GM12891 (cell line): ENCODE measurements around the gene PNPO.

Experiments used
- POLR2AphosphoS5 ChIP-seq: IDR thresholded peaks from 2 replicates; pipeline ENCODE4 v1.6.1; 2011; ENCODE audit warnings: low read depth, low read length, control low read depth
- TAF1 ChIP-seq: IDR thresholded peaks from 2 replicates; pipeline ENCODE4 v1.6.1; 2011; ENCODE audit warnings: low read depth, low read length, control low read depth

- TF ChIP-seq TAF1 = no peak
- no peak for TF ChIP-seq POLR2AphosphoS5
Observed at GRCh38 chr17:47897561-47897960, 43.8 kb upstream of the PNPO start.
